Measurements from ENCODE around the gene SLC6A19.

DNA sequence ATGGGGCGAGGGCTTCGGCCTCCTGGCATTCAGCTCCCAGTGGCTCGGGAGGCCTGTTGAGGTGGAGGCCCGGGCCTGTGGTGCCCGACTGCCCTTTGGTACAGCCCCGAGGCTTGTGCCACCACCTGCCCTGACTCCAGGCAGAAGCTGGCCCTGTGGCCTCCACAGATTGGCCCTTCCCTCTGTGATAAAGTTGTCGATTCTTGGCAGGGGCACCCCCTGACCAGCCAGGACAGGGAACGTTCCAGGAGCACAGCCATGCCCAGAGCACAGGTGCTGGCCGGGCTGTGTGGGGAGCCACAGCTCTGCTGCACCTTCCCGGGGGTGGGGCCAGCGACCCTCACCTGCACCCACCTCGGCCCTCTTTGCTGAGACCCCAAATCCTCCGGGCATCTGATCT lies 56.4 kb downstream of the SLC6A19 start:
- TF ChIP-seq, protein P1, sequence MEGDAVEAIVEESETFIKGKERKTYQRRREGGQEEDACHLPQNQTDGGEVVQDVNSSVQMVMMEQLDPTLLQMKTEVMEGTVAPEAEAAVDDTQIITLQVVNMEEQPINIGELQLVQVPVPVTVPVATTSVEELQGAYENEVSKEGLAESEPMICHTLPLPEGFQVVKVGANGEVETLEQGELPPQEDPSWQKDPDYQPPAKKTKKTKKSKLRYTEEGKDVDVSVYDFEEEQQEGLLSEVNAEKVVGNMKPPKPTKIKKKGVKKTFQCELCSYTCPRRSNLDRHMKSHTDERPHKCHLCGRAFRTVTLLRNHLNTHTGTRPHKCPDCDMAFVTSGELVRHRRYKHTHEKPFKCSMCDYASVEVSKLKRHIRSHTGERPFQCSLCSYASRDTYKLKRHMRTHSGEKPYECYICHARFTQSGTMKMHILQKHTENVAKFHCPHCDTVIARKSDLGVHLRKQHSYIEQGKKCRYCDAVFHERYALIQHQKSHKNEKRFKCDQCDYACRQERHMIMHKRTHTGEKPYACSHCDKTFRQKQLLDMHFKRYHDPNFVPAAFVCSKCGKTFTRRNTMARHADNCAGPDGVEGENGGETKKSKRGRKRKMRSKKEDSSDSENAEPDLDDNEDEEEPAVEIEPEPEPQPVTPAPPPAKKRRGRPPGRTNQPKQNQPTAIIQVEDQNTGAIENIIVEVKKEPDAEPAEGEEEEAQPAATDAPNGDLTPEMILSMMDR (IDR thresholded peaks at IDR 0.05): no peak
- no peak for TF ChIP-seq POLR2A (IDR thresholded peaks at IDR 0.05)

Measured in lower leg skin (tissue), 3 donors.